Peyer's patch (tissue), 4 donors: ENCODE measurements around the gene MEF2C. TPM values are rescaled to one million over a fixed set of nuclear protein-coding genes. Genes with fewer than 3 reads are reported as not detected.

Experiments used
- DNase-seq, 3 donors: peaks; one replicate each; pipeline ENCODE4 v3.0.0-alpha.2; 2017 to 2019
- H3K27ac ChIP-seq, 4 donors: fragments of 200-600 bp; sonication (generic); one replicate each; pipeline ENCODE4 v1.5.1; 2016 to 2019
- H3K27me3 ChIP-seq, 2 donors: fragments of 200-600 bp; sonication (generic); one replicate each; pipeline ENCODE4 v1.5.1; 2019
- H3K36me3 ChIP-seq, 3 donors: fragments of 200-600 bp; sonication (generic); one replicate each; pipeline ENCODE4 v1.5.1; 2016 to 2019
- H3K4me1 ChIP-seq, 4 donors: fragments of 200-600 bp; sonication (generic); one replicate each; pipeline ENCODE4 v1.5.1; 2016 to 2019
- H3K4me3 ChIP-seq, 4 donors: fragments of 200-600 bp; sonication (generic); 1 replicate in 3 of 4; 2 replicates in 1 of 4; pipeline ENCODE4 v1.5.1; 2016 to 2019; ENCODE audit warnings: mild to moderate bottlenecking in 1 of 4
- H3K9me3 ChIP-seq, 4 donors: fragments of 200-600 bp; sonication (generic); one replicate each; pipeline ENCODE4 v1.5.1; 2016 to 2019; ENCODE audit warnings: mild to moderate bottlenecking in 1 of 4
- POLR2A ChIP-seq, 2 donors: fragments of 450-650 bp; IDR thresholded peaks; one replicate each; pipeline ENCODE4 v1.5.1; 2017; ENCODE audit warnings: antibody characterized with exemption in 2 of 2, mild to moderate bottlenecking in 2 of 2, moderate library complexity in 2 of 2
- total RNA-seq, 4 donors: library from RNA; depleted of rRNA; stranded (reverse); fragments of >200 nt; gene quantifications; one replicate each; pipeline ENCODE4 v1.1.0, GENCODE V29; 2016
- TF ChIP-seq, protein P1 (sequence below), 6 experiments: fragments of 450-650 bp in 4 of 6; fragments of 200-600 bp in 2 of 6; sonication (generic) in 1 of 6; IDR thresholded peaks; one replicate each; pipeline ENCODE4 v1.5.1; 2017 to 2019; ENCODE audit warnings: antibody characterized with exemption in 6 of 6, mild to moderate bottlenecking in 3 of 6, moderate library complexity in 1 of 6

MEF2C gene
- total RNA-seq, 4 donors from 2014 or later, result 5.4 to 137 (median 14.4) TPM

DNA sequence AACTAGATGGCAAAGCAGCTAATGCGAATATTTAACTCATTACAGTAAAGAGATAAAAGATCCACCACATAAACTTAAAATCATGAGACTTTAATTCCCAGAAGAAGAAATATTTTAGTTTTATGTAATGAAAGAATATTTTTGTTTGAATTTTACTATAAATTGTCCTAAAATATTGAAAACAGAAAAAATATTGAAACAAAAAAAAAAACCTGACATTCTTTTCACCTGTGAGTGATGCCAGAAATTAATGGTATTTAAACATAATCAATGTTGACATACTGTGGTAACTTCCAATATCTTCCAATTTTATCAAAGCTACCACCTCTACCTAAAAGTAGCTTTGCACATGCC lies 153.2 kb downstream of the MEF2C start:
- H3K27ac ChIP-seq, result no peak overlapping the region
- H3K4me3 ChIP-seq, result no peak overlapping the region
- no peak for DNase-seq
- no peaks in the 10 kb centered on the region for H3K27me3 ChIP-seq
- no peaks in the 10 kb centered on the region for H3K9me3 ChIP-seq
- TF ChIP-seq, protein P1, sequence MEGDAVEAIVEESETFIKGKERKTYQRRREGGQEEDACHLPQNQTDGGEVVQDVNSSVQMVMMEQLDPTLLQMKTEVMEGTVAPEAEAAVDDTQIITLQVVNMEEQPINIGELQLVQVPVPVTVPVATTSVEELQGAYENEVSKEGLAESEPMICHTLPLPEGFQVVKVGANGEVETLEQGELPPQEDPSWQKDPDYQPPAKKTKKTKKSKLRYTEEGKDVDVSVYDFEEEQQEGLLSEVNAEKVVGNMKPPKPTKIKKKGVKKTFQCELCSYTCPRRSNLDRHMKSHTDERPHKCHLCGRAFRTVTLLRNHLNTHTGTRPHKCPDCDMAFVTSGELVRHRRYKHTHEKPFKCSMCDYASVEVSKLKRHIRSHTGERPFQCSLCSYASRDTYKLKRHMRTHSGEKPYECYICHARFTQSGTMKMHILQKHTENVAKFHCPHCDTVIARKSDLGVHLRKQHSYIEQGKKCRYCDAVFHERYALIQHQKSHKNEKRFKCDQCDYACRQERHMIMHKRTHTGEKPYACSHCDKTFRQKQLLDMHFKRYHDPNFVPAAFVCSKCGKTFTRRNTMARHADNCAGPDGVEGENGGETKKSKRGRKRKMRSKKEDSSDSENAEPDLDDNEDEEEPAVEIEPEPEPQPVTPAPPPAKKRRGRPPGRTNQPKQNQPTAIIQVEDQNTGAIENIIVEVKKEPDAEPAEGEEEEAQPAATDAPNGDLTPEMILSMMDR (IDR thresholded peaks at IDR 0.05), result no peak
- no peak for TF ChIP-seq POLR2A (IDR thresholded peaks at IDR 0.05)
- no peaks in the 10 kb centered on the region for H3K36me3 ChIP-seq
- no peaks in the 10 kb centered on the region for H3K4me1 ChIP-seq

DNA sequence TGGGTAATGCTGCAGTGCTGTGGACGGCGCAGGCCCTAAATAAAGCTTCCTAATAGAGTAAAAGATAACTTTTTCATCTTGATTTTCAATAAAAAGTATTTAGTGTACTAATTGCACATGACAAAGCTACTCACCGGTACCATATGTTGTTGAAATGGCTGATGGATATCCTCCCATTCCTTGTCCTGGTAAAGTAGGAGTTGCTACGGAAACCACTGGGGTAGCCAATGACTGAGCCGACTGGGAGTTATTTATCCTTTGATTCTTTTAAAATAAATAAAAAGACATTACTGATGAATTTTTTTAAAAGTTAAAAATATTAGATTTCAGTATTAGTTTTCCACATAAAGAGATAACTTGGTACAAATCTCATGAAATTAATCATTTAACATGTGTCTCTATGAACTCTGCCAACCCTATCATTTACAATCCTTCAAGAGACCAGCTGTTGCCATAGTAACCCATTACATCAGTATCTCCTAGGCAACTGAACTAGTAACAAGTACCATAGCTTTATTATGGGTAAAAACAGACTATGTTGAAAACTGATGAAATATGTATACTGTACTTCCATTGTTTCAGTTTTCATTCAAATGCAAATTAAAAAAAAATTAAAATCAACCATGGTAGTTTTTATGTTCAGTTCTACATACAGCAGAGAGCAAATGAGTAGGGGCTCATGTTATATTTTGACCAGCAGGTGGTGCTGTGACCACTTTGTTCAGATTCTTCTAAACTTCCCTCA lies 153.7 kb downstream of the MEF2C start:
- DNase-seq, result peak in 2 of 3 donors; percentile 58 to 88
- H3K9me3 ChIP-seq, result no peaks in the 10 kb centered on the region
- no peak overlapping the region for H3K27ac ChIP-seq
- H3K4me1 ChIP-seq, result no peaks in the 10 kb centered on the region
- TF ChIP-seq, protein P1 (IDR thresholded peaks at IDR 0.05), result peak; percentile 58 to 91 (median 83)
- no peak for TF ChIP-seq POLR2A (IDR thresholded peaks at IDR 0.05)
- no peaks in the 10 kb centered on the region for H3K36me3 ChIP-seq
- no peaks in the 10 kb centered on the region for H3K27me3 ChIP-seq
- H3K4me3 ChIP-seq, result no peak overlapping the region

DNA sequence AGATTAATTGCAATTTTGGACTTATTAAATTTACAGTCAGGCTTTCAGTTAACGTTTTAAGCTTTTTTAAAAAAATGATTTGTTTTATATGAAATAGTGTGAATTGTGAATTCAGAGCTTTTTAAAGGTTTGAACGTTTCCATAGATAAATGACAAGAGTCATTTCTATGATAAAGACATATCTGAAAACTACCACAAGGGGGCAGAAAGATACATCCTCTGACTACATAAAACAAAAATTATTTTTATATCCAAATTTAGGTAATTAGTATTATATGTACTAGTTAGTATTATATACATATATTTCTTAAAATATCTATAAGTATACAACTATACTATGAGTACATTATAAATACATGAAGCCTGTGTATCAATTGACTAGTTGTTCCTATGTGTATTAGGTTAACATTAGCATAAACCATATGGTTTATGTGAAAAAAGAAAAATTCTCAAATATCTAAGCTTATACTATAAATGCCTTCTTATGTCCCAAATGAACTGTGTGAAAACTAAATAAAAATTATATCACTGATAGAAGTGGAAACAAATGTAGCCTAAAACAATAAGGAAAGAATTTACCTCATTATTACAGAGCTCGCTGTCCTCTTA lies 155.2 kb downstream of the MEF2C start:
- Histone ChIP-seq H3K36me3 (no peaks in the 10 kb centered on the region), H3K27me3 (no peaks in the 10 kb centered on the region), H3K27ac (no peak overlapping the region), H3K4me3 (no peak overlapping the region), H3K9me3 (no peaks in the 10 kb centered on the region), H3K4me1 (no peaks in the 10 kb centered on the region)
- DNase-seq, result no peak
- TF ChIP-seq, protein P1 (IDR thresholded peaks at IDR 0.05), result peak in 5 of 6 experiments; percentile 40 to 59 (median 42)
- TF ChIP-seq POLR2A (IDR thresholded peaks at IDR 0.05), result no peak

DNA sequence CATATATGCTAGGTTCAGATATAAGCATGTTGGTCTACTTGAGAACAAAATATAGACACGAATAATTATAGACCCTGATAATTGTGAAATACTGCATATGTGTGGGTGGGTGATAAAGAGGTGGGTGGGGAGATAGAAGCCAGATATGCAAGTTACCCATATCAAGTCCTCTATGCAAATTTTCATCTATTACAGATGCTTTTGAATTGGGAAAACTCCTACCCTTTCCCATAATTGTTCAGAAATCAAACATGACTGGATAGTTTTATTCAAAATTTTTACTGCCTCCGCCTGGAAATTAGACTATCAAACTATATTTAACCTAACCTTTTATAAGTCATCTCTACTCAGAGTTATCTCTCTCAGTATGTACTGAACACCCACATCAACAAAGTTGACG lies 157.5 kb downstream of the MEF2C start:
- no peaks in the 10 kb centered on the region for H3K4me1 ChIP-seq
- no peak overlapping the region for H3K4me3 ChIP-seq
- no peak for DNase-seq
- H3K27ac ChIP-seq, result no peak overlapping the region
- no peaks in the 10 kb centered on the region for H3K9me3 ChIP-seq
- no peaks in the 10 kb centered on the region for H3K27me3 ChIP-seq
- TF ChIP-seq, protein P1 (IDR thresholded peaks at IDR 0.05), result no peak
- TF ChIP-seq POLR2A (IDR thresholded peaks at IDR 0.05), result no peak
- H3K36me3 ChIP-seq, result peaks cover 0 to 5% (median 0%) of the 10 kb centered on the region in 3 donors

DNA sequence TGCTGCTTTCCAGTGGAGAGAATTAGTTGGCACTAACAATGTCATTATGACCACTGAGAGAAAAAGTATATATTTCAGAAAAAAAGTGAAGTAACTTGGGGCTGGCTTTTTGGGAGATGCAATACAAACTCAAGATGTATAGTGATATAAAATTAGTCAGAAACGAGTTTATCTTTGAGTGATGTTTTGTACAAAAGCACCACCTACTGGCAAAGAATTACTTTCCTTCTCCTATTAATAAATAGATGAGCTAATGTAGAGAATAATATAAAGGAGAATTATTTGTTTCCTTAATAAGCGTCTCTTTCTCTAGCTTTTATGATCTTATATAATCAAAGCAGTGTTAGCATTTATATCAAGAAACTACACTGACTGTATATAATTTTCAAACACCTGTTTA lies 158.8 kb downstream of the MEF2C start:
- Histone ChIP-seq H3K27me3 (no peaks in the 10 kb centered on the region), H3K36me3 (peaks cover 0 to 5% (median 0%) of the 10 kb centered on the region in 3 donors), H3K9me3 (no peaks in the 10 kb centered on the region), H3K4me1 (no peaks in the 10 kb centered on the region), H3K27ac (no peak overlapping the region), H3K4me3 (no peak overlapping the region)
- no peak for DNase-seq
- TF ChIP-seq POLR2A (IDR thresholded peaks at IDR 0.05), result no peak
- TF ChIP-seq, protein P1 (IDR thresholded peaks at IDR 0.05), result peak in 3 of 6 experiments; percentile 13 to 14 (median 14)
